ENCODE measurements around the gene SSH2.

DNA sequence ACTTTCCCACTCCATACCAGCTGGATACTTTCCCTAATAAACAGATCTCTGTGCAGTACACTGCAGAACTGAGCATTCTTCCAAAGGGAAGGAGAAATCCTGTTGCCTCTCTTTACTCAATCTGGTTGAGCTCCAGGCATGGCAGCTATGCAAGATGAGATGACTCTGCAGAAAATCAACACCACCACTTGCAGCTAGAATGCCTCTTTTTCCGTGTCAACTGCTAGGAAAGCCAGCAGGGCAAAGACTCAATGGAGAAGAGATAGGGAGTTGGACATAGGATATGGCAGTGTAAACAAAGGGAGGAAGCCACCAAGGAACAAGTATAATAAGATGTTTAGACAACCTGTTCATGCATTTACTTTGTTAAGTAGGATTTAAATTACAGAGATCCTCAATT lies 266.9 kb downstream of the SSH2 start:
- TF ChIP-seq EP300 (IDR thresholded peaks at IDR 0.05) (no peak), POLR2A (IDR thresholded peaks at IDR 0.05) (no peak)
- TF ChIP-seq, protein P1, sequence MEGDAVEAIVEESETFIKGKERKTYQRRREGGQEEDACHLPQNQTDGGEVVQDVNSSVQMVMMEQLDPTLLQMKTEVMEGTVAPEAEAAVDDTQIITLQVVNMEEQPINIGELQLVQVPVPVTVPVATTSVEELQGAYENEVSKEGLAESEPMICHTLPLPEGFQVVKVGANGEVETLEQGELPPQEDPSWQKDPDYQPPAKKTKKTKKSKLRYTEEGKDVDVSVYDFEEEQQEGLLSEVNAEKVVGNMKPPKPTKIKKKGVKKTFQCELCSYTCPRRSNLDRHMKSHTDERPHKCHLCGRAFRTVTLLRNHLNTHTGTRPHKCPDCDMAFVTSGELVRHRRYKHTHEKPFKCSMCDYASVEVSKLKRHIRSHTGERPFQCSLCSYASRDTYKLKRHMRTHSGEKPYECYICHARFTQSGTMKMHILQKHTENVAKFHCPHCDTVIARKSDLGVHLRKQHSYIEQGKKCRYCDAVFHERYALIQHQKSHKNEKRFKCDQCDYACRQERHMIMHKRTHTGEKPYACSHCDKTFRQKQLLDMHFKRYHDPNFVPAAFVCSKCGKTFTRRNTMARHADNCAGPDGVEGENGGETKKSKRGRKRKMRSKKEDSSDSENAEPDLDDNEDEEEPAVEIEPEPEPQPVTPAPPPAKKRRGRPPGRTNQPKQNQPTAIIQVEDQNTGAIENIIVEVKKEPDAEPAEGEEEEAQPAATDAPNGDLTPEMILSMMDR (IDR thresholded peaks at IDR 0.05) = no peak

Data from ovary (tissue), 3 donors.